GM21723 (cell line): Measurements from ENCODE around the gene TFRC.
"Not testable (repeated sequence)": the region's sequence is repeated elsewhere in the genome, so short reads cannot be mapped to it uniquely, and the experiment has no call there.

Source experiments
- ATAC-seq: cut with Tn5 transposase; IDR thresholded peaks from one replicate; pipeline ENCODE4 v1.9.1; 2021; ENCODE audit warnings: mild to moderate bottlenecking, moderate library complexity; ENCODE audit not compliant: unreplicated experiment

Gene TFRC

DNA sequence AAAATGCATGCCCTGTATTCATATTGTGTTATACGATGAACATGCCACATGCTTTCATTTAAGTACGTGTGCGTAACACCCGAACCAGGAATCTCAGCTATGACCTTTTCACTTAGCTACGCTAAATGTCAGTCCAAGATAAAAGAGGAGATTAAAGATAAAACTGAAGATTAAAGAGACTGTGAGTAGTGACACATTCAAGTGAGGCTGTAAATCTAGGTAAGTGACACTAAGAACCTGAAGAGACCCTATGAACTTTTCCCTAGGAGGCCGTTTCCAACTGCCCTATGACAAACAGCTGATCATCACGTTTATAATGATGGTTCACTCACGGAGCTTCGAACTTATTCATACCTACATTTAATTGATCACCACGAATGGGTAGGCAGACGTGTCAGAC lies 32.2 kb downstream of the TFRC start:
- ATAC-seq = no peak

DNA sequence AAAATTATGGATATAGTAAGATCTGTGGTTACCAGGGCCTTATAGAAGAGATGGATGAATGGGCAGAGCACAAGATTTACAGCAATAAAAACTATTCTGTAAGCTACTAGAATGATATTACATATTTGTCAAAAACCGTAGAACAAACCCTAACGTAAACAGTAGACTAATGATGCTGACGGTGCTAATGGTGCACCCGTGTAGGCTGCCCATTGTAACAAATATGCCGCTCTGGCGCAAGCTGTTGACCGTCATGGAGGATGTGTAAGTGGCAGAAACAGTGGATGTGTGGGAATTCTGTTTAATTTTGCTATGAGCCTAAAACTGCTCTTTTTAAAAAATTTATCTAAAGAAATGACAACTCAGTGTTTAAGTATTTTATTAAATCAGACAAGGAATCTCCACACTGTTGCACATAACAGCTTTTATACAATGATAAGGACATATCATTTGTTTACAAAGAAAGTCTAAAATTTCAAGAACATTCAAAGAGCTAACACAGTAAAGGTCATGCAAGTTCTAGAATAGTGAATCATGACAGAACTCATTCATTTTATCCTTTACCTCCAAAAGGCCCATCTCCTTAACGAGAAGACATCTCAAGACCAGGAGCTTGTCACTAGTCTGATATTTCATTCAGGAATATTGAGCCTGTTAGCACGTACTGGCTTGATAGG lies 32.8 kb downstream of the TFRC start:
- ATAC-seq = no peak

DNA sequence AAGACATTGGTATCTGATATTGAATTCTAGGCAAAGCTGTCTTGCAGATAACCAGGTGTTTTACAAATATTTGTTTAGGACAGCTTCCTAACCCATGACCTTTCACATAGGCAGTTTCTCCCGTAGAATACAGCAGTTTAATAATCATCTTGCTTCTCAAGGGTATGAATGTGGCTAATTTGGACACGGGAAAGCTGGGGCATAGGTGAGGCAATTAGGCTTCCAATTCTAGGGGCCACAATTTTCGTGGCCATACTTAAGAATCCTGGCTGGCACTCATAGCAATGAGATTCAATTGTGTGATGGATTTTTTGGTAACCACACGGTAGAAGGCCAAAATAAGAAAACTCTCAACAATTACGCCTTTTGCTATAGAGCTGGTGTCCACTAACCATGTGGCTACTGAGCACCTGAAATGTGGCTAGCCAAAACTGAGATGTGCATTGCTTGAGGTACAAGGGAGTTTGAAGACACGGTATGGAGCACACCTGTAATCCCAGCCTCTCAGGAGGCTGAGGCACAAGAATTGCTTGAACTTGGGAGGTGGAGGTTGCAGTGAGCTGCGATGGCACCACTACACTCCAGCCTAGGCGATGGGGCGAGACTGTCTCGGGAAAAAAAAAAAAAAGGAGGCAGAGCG lies 34.4 kb downstream of the TFRC start:
- ATAC-seq = no peak

DNA sequence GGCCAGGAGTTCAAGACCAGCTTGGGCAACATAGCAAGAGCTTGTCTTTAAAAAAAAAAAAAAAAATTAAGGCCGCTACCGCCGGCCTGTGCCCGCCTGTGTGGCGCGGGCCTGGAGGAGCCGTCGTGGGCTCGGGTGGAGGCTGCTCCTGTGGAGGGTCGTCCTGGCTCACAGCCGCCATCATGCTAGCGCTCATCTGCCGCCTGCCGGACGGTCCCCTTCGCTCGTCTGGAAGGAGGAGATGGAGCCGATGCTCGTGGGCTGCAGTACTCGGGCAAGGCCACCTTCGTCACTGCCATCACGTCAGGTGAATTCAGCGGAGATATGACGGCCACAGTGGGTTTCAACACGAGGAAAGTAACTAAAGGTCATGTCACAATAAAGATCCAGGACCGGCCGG lies 37.4 kb downstream of the TFRC start:
- no peak for ATAC-seq

DNA sequence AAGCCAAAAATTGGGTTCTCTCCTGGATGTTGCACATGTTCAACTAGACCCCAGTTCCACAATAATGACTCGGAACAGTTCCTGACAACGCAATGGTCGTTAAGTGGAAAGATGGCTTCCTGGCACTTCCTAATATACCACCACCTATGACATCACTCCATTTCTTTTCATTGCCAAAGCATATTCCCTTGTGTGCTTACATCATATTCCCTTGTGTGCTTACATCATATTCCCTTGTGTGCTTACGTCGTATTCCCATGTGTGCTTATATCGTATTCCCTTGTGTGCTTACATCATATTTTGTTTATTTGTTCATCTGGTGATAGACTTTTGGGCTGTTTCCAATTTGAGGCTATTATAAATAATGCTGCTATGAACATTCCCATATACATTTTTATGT lies 39.2 kb downstream of the TFRC start:
- no peak for ATAC-seq

DNA sequence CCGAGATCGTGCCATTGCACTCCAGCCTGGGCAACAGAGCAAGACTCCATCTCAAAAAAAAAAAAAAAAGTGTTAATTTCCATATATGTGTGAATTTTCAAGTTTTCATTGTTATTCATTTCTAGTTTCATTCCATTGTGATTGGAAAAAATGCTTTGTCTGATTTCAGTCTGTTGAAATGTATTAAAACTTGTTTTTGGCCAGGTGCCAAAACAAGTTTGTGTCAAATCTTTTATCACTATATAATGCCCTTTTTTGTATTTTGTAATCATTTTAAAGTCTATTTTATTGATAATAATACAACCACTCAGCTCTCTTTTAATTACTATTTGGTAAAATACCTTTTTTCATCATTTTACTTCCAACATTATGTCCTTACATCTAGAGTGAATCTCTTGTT lies 42.5 kb downstream of the TFRC start:
- no peak for ATAC-seq

DNA sequence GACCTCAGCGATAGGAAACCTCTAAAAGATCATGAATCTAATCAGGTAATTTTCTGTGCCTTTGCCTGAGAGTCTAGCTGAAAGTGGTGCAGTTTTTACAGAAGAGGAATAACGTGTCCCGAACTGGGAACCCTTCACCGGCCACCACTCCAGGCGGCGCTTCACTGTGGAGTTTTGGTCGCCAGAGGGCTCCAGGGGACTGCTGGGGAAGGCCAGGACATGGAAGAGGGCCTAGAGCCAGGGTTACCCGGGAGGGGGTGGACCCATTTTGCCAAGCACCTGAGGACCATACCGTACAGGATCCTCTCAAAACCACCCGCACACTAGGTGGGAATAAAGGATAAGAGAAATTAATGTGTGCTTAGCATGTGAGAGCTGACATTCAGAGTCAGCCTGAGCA lies 55.8 kb downstream of the TFRC start:
- not testable (repeated sequence) for ATAC-seq

DNA sequence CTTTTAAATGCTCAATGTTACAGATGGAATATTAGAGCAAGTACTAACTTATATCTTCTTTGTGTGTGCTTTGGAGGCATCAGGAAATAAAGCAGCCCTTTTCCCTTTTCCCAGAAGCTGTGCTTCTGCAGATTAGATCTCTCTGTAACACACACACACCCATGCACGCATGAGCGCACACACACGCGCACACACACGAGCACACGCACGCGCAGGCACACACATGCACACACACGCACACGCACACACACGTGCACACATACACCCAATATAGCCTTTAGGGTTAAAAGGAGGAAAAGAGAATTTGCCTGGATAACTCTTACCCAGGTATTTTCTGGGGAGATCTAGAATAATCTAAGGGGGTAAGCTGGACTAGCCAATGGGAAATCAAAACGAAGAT lies 56.9 kb downstream of the TFRC start:
- ATAC-seq = no peak

DNA sequence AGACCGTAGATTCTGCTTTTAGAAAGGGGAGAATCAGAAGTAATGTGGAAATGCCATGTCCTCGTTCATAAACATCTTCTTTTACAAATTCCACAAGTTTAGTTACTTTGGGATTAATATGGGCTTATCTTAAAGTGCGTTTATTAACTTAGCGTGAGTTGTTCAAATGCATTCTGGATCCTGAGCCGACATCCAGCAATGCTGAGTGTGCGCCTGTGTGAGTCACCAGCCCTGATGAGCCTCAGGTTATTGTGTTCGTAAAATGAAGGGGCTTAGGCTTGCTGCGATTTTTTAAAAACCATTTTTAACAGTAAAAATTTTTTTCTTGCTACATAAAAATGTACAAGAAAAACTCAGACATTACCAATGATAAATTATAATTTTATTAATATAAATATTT lies 57.9 kb downstream of the TFRC start:
- ATAC-seq = no peak

DNA sequence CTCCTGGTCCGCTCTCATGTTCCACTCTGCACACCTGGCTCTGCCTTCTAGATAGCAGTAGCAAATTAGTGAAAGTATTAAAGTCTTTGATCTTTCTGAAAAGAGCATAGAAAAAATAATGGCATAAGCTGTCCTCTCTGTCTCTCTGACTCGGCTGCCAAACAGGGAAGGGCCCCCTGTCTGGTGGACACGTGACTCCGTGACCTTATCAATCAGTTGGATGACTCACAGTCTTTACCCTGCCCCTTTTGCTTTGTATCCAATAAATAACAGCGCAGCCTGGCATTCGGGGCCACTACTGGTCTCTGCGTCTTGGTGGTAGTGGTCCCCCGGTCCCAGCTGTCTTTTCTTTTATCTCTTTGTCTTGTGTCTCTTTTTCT lies 59.4 kb downstream of the TFRC start:
- not testable (repeated sequence) for ATAC-seq

DNA sequence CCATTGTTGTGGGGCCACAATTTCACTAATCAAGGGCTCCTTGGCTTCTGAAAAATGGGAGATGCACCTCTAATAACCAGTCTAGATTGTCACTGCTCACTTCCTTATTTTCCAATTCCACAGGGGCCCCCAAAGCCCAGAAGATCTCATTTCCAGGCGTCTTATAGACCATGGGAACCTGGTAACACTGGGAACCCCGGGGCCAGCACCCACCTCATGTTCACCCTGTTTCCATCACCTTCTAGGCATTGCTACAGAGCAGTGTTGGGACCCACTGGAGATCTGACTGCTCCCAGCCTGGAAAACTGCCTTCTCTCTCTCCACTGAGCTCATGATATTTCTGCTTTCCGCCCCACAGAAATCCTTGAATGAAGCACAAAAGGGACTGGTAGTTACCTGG lies 61.5 kb downstream of the TFRC start:
- ATAC-seq = no peak

DNA sequence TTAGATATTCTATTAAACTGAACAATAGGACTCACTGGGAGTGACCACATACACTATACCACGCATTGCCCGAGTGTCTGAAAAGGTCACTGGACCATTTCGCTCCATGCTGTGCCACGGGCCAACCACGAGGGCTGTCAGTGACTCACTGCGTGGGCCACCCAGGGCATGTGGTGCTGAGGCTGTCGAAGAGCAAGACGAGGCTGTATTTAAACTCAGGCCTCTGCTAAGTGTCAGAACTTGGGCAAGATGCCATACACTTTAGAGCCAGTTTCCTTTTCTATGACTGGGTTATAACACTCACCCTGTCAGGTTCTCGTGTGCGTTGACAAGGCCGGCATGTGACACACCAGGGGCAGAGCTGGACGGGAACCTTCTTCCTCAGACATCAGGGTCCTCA lies 62.3 kb downstream of the TFRC start:
- ATAC-seq = not testable (repeated sequence)

DNA sequence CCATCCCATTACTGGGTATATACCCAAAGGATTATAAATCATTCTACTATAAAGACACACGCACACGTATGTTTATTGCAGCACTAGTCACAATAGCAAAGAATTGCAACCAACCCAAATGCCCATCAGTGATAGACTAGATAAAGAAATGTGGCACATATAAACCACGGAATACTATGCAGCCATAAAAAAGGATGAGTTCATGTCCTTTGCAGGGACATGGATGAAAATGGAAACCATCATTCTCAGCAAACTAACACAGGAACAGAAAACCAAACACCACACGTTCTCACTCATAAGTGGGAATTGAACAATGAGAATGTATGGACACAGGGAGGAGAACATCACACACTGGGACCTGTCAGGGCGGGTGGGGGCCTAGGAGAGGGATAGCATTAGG lies 63.7 kb downstream of the TFRC start:
- not testable (repeated sequence) for ATAC-seq

DNA sequence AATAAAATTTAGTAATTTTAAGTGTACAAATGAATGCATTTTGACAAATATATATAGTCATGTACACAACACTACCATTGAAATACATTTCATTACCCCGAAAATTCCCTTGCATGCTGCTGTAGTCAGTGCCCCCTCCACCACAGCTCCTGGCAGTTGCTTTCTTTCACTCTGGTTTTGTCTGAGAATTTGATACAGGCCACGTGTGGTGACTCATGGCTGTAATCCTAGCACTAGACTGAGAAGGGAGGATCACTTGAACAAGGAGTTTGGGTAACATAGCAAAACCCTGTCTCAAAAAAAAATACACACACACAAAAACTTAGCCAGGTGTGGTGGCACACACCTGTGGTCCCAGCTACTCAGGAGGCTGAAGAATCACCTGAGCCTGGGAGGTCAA lies 65.4 kb downstream of the TFRC start:
- ATAC-seq = no peak

DNA sequence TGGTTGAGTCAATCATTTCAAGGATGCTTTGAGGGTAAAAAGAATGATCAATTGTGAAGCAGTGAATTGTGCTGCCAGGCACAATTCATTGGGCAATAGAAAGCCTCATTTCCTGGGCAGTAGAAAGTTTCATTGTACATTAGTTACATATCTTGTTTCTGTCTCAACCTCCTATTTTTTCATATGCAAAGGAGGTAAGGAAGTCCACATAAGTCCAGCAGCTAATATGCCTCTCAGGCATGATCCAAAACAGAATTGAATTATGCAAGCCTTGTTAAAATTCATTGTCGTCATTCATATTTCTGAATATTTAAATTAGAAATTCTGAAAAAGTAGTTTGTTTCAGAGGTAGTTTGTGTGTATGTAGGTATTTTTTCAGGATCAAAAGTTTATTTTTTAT lies 65.8 kb downstream of the TFRC start:
- ATAC-seq = no peak

DNA sequence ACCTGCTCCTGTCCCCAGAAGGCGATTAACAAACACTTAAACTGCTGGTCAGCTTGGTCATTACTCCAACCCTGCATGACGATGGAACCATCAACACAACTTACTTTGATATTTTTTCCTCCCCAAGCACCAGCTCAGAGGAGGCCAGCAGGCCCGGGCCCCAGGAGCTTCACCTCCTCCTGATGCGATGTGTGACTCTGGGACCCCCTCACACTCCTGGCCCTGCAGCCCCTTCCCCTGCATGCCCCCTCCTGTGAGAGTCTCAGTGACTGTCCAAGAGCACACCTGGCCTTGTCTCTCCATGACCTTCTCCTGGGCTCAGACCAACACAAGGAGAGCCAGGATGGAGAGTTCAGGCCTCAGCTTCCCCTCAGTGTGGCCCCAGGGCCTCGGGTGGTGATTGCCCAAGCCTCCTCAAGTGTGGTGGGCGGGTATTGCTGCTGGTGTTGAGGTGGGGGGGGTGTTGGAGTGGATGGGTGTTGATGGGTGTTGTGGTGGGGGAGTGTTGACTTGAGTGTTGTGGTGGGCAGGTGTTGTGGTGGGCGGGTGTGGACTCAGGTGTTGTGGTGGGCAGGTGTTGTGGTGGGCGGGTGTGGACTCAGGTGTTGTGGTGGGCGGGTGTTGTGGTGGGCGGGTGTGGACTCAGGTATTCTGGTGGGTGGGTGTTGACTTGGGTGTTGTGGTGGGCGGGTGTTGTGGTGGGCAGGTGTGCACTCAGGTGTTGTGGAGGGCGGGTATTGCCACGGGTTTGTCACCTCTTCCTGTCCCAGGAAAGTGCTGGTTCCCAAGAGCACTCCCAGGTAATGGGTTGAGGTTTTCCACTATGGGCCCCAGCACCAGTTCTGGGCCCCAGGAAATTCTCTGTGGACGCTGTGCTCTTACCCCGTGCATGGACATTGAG lies 68.1 kb downstream of the TFRC start:
- no peak for ATAC-seq

DNA sequence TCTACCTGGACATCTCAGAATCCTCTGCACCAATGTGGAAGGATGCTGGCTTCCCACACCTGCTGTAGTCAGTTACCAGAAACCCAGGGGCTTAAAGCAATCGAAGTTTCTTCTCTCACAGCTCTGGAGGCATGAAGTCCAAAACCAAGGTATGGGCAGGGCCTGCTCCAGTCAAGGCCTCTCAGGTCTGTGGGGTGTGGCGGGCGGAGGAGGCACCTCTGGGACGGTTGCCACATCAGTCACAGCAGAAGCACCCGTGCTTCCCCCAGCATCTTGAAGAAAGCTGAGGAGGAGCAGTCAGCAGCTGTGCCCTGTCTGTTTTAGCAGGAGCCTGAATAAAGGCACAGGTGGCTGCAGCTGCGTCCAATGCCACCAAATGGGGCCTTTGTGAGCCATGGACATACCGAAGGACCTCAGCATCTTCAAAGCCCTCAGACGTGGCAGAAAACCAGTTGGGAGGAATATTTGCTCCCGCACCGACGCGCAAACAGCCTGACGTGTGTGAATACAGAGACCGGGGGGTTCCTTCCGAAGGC lies 68.9 kb downstream of the TFRC start:
- no peak for ATAC-seq

DNA sequence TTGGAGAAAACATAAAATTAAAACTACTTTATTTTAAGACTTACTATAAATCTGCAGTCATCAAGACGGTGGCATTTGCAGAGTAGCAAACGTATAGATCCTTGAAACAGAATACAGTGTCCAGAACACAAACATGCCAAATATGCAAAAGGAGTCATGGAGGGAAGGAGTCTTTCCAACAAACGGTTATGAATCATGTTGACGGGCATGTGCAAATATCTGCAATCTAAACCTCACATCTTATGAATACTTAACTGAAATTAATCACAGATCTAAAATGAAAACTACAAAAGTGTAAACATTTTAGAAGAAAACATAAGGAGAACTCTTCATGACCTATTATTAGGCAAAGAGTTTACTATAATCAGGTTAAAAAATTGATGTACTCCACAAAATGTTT lies 69.4 kb downstream of the TFRC start:
- no peak for ATAC-seq

DNA sequence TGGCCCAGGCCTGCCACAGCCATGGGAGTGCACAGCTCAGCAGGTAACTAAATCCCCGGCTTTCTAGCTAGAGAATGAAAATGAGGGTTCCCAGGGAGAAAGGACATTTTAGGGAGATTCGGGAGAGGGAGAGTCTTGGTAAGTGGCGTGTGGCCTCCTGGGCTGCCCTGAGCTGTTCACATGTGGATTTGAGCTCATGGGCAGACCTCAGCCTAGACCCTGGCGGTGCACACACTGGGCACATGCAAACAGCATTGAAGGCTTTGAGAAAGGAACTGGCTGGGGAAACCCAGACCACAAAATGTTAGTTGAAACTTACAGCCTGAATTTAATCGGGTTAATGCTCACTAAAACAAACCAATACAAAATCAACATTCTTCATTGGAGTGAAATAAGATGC lies 72.4 kb downstream of the TFRC start:
- ATAC-seq = no peak

DNA sequence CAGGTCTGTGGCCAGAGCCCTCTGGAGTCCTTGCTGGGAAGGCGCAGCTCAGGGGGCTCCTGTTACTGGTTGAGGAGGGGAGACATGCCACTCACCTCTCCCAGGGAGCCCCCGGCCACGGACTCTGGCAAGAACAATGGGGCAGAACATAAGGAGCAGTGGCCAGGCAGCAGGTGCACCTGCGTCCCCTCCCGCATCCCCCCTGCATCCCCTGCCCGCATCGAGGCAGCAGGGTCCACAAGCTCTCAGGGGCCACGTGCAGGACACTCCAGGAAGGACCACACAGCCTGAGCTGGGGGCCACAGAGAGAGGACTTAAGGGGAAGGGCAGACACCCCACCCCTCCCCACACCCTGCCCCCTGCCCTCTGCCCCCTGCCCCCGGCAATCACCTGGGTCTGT lies 73.0 kb downstream of the TFRC start:
- no peak for ATAC-seq

DNA sequence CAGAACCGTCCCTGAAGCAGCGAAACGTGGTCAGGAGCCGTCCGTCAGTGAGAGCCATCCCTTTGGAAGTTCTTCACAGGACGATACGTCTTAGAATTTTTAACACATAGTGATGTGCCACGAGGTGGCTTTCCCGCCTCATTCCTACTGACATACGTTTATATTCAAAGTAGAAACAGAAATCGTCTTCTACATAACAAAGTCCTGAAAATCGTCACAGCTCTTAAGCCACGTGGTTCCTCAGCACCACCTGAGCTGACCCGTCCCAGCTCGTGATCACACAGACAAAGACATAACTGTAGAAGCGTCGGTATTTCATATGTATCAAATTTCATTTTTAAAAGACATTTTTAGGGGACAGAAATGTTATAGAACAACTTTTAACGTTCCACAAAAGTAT lies 73.5 kb downstream of the TFRC start:
- no peak for ATAC-seq
